Fibroblast of skin of right quadriceps (primary cell): ENCODE measurements around the gene WDR70.
A peak's percentile ranks its signal among the peaks of the same experiment; 100 is the strongest.
"Not testable (repeated sequence)": the region's sequence is repeated elsewhere in the genome, so short reads cannot be mapped to it uniquely, and the experiment has no call there.

Experiments
- DNase-seq: peaks from one replicate; pipeline ENCODE4 v3.0.0-alpha.2; 2013

Gene WDR70

DNA sequence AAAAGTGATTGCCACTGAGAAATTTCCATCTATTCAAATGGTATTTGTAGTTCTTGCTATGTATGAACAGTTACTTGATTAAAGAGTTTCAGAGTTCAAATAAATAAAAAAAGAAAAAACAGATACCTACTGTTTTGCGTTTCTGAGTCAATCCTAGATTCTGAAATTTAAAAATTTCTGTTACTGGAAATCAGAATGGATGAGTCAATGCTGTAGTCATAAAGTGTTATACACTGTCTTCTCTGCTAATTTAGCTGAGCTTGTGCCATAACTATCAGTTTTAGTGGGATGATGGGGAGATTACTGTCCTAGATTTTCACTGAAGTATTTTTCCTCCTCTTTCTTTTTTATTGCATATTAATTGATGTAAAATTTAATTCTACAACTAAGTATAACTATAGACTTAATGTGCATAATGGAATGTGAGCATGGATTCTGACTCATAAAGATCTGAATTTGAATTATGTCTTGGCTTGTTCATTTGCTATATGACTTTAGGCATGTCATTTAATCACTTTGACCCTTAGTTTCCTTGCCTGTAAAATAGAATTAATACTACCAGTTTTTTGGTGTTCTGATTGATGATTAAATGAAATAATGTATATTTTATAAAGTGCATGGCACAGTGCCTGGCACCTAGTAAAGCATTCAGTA, 75.4 kb downstream of the WDR70 start:
- DNase-seq: peak; percentile 14

DNA sequence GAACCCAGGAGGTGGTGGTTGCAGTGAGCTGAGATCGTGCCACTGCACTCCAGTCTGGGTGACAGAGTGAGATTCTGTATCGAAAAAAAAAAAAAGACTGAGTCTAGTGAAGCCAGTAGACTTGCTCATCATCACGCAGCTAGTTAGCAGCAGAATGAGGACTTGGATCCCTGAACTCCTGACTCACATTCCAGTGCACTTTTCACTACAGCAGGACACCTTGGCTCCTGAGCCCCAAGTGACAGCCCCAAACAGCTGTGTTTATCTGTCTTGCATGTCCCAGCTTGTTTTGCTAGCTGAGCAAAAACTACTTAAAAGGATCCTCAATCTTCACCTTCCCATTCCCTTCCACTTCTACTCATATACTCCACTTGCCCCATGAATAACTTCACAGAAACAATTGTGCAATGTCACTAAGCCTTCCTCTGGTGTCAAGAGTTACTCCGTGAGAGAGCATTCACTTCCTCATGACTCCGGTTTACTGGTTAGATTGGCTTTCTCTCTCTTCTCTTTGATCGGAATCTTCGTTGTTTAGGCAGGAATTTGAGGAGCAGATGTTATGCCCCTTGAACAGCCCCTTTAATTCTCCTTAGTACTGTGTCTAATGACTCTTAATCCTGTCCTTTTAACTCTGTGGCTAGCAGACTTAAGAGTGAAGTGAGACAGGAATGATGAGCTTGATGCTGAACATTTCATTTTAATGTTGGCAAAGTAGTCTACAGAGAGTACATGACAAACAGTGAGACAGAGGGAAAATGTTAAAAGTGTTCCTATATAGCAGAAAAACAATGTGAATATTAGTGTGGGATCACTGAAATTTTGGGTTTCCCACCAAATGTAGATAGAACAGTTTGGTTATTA, 84.3 kb downstream of the WDR70 start:
- DNase-seq: not testable (repeated sequence)

DNA sequence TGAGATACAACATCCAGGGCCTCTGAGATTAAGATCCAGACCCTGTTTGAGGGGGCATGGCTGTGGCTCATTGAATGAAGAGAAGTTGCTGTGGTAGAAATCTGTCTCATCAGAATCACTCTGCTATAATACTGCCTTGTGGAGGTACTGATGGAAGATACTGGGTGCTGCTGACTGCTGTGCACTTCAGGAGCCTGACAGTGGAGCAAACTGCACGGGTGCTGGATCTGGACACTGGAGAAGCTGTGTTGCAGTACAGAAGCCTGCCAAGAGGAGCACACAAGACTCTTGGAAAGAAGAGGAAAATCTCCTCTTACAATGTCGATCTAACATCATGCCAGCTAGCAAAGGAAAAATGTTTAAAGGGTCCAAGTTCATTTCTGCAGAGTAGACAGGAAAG, 85.5 kb downstream of the WDR70 start:
- DNase-seq: not testable (repeated sequence)

DNA sequence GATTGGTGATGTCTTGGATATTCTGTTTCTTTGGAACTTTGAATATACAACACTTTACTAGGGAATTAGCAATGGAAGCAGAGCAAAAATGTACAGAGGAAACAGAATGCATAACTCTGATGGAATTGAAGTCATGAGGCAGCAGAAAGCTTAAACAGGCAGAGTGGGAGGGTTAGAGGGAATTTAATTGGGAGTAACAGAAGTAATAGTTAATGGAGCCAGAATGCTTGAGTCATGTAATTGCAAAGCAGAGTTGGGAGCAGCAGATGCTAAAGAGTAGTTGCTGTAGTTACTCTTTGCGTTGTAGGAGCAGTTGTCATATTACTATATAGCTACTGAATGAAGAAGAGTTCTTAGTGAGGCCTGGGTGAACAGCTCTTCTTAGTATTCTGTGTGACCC, 90.3 kb downstream of the WDR70 start:
- DNase-seq: peak; percentile 20

DNA sequence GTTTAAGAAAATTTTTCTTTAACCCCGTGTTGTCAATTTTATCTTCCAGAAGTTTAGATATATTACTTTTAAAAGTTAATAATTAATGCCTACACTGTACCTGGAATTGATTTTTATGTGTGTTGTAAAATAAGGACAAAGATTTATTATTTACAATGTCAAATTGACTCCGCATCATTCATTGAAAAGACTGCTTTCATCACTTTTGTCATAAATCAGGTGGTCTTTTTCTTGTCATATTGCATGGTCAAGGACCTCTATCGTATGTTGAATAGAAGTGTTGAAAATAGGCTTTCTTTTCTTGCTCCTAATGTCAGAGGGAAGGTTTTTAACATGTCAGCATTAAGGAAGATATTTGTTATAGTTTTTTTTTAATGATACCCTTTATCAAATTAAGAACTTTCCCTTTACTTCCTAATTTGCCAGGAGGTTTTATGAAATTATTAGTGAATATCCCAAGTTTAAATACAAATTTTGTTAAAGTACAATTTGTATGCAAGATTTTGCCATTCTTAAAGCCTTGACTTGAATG, 92.6 kb downstream of the WDR70 start:
- DNase-seq: no peak

DNA sequence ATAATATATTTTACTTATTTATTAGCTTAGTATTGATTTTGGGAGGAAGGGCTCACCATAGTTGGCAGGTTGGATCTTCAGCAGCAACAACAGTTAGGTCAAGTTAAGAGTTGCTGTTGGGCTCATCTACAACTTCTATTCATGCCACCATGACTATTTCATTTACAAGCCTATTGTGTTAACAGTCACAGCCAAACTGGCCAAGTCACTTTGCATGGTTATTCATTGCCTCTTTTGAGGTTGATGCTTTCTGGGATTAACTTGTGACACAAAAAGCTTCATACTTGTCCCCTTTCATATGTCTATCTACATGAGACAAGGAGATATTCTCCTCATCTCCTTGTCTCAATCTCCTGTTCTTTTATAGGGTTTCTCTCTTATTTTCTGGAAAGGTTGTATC, 98.3 kb downstream of the WDR70 start:
- DNase-seq: no peak

DNA sequence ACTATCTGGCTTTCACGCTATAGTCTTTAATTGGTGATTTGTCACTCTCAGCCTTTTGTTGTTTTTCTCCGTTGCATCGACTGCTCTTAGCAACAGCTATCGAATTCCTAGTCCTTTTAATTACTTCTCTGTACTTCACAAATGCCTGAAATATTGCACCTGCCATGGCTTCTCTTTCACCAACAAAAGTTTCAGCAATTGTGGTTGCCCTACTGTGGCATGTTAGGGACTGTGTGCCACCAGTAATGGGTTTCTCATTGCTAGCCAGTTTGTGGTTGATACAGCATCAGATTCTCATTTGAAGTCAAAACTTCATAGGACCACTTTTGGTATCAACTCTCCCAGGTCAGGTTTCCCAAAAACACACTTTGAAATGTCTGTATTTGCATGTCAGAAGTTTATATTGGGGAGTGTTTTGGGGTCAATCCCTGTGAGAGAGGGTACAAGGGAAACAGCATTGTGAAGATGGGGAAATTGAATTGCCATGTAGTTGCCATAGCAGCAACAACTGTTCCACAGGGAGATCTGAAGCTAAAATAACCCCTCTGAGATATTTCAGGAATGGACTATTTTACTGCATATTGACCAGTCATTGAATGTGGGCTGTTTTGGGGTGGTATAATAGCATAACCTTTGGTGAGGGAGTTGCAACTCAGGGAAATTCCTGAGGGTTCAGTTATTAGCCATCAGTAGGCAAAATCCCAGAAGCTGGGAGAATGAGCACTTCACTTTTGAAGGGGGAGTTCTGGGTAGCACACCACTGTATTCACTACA, 99.2 kb downstream of the WDR70 start:
- DNase-seq: no peak

DNA sequence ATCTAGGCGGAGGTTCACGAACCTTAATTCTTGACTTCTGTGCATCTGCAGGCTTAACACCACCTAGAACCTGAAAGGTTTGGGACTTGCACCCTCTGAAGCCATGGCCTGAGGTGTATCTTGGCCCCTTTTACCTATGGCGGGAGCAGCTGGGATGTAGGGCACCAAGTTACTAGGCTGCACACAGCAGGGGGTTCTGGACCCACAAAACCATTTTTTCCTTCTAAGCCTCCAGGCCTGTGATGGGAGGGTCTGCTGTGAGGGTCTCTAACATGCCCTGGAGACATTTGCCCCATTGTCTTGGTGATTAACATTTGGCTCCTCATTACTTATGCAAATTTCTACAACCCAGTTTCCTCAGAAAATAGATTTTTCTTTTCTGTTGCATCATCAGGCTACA, 102.3 kb downstream of the WDR70 start:
- not testable (repeated sequence) for DNase-seq

DNA sequence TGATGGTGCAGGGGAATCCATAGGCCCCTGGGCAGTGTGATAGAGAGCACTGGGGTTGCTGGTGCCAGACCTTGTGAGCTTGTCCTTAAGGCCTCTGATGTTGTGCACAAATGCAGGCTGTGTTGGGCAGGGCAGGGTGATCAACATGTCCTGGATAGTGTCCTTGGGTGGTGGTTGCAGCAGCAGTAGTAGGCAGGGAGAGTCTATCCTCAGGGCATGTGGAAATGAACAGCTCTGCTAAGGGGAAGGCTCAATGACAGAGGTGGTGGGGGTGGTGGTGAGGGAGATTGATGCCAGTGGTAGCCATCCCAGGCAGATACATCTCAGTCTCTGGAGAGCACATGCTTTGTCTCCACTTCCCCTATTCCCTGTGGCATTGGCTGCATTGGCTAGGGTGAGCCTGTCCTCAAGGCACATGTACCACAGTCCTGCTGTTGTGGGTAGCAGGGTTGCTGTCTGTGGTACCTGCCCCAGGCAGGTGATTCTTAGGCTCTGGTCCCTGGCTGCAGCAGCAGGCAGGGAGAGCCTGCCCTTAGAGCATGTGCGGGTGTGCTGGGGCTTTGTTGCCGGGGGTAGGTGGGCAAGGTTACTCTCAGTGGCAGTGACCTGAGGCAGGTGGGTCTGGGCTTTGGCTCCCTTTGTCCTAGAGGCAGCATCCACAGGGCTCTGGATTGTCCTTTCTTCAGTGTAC, 111.1 kb downstream of the WDR70 start:
- DNase-seq: no peak

DNA sequence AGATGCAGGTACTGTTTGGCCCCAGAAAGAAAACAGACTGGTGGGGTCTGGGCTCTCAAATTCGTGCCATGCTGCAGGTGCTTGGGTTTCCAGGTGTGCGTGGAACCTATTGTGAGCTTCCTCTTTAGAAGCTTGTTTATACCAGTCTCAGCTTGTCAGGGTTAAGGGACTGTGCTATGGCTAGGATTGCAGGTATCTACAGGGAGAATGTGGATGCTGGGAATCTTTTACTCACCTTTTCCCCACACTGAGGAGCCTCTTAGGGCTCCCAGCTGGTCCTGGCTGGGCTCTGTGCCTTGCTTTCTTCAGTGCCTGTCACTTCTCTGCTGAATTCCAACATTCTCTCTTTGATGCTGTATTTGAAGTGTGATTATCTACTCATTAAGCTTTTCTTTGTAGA, 111.8 kb downstream of the WDR70 start:
- no peak for DNase-seq

DNA sequence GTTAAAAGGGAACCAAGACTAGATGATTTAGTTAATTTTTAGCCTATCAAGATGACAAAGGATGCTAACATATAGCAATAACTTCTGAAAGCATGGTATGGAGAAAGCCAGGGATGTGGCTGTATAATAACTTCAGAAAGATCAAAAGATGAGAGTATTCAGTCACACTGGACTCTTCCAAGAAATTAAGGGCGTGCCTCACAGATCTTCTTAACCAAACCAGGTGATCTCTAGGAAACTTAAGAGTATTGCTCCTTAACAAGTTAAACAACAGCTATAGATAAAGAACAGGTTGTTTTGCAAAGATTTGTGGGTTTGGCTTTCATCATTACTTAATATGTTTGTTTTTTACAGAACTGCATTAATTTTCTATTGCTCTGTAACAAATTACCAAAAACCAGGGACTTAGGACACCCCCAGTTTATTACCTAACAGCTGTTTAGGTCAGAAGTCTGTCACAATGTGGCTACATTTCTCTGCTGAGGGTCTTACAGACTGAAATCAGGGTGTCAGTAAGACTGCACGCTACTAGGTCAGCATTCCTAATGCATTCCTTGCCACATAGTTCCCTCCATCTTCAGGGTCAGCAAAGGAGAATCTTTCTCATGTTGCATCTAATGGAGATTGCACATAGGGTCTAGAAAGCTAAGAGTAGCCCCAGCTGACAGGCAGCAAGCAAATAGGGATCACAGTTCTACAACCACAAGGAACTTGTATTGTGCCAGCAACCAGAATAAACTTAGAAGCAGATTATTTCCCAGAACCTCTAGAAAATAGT, 113.8 kb downstream of the WDR70 start:
- DNase-seq: peak; percentile 11

DNA sequence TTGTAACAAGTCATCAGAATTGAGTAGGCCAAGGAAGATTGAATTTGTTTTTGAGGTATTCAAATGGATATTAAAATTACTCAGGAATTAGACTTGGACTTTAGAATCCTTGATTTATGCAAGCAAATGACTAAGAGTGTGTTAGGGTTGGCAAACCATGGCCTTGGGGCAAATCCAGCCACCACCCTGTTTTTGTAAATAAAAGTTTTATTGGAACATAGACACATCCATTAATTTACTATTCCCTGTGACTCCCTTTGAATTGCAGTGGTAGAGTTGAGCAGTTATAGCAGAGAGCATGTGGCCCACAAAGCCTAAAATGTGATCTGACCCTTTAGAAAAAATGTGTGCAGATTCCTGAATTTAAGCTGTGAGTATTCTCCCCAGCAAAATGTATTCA, 115.6 kb downstream of the WDR70 start:
- DNase-seq: no peak

DNA sequence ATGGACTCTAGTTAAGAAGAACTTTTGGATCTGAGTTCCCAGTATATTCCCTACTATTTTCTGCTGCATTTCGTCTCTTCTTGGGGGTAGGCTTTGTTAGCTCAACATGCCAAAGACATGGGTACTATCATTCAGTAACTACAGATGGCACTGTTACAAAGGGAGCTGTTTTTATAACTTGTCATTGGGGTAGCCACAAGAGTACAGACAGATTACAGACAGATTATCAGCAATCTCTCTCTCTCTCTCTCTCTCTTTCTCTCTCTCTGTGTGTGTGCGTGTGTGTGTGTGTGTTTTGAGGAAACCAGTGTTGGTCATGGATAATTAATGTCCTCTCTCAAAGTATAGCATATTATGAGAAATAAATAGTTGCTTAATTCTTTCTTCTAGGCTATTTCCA, 116.1 kb downstream of the WDR70 start:
- DNase-seq: peak; percentile 34

DNA sequence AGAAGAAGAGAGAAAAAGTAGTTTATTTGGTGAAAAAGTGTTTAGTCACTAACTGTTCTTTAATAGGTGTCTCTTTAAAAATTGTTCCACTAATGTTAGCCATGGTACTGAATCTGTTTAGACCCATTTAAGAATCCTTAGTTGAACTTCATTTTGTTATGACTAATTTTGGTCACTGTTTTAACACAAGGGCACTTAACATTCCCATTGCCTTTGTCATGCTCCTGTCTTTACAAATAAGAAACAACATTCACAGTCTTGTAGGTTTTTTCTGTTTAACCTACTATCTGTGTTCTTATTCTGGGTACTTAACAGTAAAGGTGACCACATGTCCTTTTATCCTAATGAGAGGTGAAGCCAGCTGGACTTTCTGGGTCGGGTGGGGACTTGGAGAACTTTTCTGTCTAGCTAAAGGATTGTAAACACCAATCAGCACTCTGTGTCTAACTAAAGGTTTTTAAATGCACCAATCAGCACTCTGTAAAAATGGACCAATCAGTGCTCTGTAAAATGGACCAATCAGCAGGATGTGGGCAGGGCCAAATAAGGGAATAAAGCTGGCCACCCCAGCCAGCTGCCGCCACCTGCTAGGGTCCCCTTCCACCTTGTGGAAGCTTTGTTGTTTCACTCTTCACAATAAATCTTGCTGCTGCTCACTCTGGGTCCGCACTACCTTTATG, 116.7 kb downstream of the WDR70 start:
- DNase-seq: peak; percentile 72

DNA sequence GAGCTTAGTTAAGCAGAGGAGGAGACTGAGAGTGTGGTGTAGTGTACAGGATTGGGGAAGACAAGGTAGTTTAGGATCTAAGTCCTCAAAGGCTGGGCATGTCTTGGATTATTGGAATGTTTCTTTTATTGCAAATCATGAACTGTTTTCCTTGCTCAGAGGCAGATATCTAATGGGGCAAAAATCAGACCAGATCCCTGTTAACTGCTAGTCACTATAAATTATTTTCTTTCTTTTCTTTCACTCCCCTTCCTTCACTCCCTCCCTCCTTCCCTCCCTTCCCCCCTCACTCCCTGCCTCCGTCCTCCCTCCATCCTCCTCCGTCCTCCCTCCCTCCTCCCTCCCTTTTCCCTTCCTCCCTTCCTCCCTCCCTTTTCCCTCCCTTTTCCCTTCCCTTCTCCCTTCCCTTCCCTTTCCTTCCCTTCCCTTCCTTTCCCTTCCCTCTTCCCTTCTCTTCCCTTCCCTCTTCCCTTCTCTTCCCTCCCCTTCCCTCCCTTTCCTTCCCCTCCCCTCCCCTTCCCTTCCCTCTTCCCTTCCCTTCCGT, 117.9 kb downstream of the WDR70 start:
- DNase-seq: no peak

DNA sequence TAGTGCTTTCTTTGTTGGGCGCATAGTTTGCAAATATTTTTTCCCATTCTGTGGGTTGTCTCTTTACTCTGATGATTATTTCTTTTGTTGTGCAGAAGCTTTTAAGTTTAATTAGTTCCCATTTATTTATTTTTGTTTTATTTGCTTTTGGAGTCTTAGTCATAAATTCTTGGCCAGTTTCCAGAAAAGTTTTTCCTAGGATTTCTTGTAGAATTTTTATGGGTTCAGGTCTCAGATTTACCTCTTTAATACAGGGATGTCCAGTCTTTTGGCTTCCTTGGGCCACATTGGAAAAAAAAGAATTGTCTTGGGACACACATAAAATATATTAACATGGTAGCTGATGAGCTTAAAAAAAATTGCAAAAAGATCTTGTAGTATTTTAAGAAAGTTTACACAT, 122.0 kb downstream of the WDR70 start:
- peak; percentile 13 for DNase-seq

DNA sequence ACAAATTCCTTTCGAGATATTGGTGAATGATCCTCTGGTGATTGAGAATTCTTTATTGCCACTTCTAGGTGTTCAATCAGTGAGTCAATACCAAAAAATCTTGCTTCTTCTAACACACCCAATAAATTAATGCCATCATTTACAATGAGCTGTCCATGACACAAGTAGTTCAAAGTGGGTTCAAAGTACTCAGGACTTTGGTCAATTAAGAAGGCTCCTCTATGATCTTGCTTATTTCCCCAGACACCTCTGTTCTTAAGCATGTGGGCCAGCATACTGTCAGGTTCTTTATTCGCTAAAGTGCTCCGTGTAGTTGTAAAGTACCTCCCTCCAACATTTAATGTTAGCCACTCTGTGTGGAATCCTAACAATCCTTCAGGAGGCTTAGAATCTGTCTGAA, 127.1 kb downstream of the WDR70 start:
- no peak for DNase-seq

DNA sequence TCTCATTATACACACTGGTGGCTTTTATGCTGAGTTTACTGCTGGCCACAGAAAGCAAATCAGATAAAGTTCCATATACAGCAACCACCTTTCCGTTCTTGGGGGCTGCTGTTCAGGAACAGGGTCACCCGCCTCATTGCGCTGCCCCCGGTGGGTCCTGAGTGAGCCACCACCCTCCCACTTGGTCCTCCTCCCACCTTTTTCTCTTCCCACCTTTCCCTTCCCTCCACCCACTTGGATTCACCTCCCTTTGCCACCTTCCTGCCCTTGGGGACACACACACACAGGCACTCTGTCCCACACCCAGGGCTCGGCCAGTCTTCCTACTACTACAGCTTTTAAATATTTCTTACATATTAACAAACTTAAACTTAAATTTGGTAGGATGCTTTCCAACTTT, 127.6 kb downstream of the WDR70 start:
- DNase-seq: no peak

DNA sequence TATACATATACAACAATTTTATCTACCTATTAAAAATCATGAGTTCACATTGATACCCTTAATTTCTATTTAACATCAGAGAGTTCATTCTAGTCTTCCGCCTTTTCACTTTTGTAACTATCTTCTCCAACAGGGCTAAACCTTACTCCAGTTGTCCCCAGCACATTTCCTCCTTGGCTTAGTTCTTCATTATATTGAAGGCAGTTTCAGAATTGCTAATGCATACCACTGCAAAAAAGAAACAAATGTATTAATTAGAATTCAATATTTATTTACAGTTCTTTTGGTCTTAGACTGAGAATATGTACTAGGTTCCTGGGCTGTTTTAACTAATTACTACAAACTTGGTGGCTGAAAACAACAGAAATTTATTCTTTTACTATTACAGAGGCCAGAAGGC, 132.5 kb downstream of the WDR70 start:
- DNase-seq: no peak

DNA sequence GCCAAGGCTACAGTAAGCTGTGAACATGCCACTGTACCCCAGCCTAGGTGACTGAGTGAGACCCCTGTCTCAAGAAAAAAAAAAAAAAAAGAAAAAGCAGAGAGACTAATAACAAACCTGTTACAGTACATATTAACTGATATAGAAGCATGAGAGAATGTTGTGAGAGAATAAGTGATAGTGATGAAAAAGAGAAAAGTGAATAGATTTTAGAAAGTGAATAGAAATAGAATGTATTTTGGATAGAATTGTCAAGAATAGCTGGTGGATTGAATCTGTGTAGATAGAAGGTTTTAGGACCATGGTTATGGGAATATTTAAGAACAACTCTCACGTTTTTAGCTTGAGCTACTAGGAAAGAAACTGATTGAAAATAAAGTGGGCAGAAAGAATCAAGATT, 135.8 kb downstream of the WDR70 start:
- no peak for DNase-seq

DNA sequence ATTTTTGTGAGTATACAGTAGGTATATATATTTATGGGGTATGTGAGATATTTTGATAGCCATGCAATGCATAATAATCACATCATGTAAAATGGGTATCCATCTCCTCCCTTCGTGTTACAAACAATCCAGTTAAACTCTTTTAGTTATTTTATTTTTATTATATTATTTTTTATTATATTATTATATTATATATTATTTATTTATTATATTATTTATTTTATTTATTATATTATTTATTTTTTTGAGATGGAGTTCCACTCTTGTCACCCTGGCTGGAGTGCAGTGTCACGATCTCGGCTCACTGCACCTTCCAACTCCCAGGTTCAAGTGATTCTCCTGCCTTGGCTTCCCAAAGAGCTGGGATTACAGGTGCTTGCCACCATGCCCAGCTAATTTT, 138.6 kb downstream of the WDR70 start:
- no peak for DNase-seq
